A673 (cell line): ENCODE results near the gene LHX1.

Source experiments
- CTCF ChIP-seq: fragments of 300-800, 200-600 bp; sonication (generic); conservative IDR thresholded peaks from 2 replicates; pipeline ENCODE4 v1.5.1; 2017; ENCODE audit warnings: low read depth, mild to moderate bottlenecking, antibody characterized with exemption, low read length, moderate library complexity, mixed read lengths
- EZH2 ChIP-seq: fragments of 200-600 bp; sonication (generic); IDR thresholded peaks from 2 replicates; pipeline ENCODE4 v1.6.1; 2017; ENCODE audit warnings: borderline replicate concordance, low read depth, mild to moderate bottlenecking, mixed read lengths, antibody characterized with exemption, low read length; ENCODE audit not compliant: poor library complexity, severe bottlenecking

GRCh38 chr17:36942631-36943125, 5.4 kb downstream of the LHX1 start:
- TF ChIP-seq CTCF: no peak
- peak; percentile 14 for TF ChIP-seq EZH2
